Measurements from ENCODE around the gene OXSR1.
"Not testable (repeated sequence)": the region's sequence is repeated elsewhere in the genome, so short reads cannot be mapped to it uniquely, and the experiment has no call there.

The OXSR1 gene

DNA sequence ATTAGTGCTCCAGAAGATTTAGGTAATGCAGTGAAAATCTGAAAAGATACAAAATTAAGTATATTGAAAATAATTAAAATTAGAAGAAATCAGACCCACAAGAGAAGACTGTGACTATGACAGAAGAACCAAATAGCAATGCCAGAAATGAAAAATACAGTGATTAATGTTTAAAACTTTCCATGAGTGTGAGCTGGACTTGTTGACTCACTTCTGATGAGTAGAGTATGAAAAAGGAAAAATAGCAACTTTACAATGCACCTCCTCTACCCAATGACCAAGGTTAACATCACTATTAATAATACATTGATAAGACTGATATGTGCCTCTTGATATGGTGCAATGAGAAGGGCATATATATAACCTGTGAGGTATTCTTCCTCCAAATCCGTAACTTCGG, 60.9 kb downstream of the OXSR1 start:
- DNase-seq (ENCODE audit: low read depth): no peak

DNA sequence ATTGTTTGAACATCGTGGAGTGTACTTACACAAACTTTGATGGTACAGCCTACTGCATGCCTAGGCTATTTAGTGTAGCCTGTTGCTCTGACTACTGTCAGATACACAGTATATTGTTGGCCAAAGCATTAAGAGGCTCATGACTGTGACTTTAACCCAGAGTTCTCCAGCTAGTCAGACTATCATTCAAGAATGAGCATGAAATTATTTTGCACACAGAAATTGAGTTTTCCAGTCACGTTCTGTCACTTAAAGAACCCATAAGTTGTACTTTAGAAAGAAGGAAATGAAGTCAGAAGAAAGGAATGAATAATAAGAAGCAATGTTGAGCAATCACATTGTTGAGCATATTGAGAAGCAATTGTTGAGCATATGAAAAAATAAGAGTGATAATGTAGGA, 62.7 kb downstream of the OXSR1 start:
- no peak for DNase-seq (ENCODE audit: low read depth)

- DNase-seq (ENCODE audit: low read depth): no peak
Measured at GRCh38 chr3:38229036-38229435, 63.7 kb downstream of the OXSR1 start.

- no peak for DNase-seq (ENCODE audit: low read depth)
Measured at GRCh38 chr3:38232701-38233100, 67.4 kb downstream of the OXSR1 start.

GRCh38 chr3:38235466-38235865, 70.1 kb downstream of the OXSR1 start:
- DNase-seq (ENCODE audit: low read depth): no peak

DNA sequence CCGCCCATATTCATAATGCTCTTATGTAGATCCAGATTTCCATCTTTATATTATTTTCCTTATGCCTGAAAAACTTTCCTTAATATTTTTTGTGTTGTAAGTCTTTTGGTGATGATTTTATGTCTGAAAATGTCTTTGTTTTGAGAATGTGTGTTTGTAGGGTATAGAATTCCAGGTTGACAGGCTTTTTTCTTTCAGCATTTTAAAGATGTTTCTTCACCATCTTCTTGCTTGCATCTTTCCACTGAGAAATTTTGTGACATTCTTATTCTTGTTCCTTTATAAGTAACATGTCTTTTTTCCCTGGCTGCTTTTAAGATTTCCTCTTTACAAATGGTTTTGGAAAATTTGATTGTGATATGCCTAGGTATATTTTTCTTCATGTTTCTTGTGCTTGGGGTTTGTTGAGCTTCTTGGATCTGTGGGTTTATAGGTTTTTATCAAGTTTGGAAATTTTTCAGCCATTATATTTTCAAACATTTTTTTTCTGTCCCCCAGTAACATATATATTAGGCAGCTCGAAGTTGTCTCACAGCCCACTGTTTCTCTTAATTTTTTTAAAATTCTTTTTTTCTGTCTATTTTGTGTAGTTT, 73.2 kb downstream of the OXSR1 start:
- DNase-seq (ENCODE audit: low read depth): no peak

DNA sequence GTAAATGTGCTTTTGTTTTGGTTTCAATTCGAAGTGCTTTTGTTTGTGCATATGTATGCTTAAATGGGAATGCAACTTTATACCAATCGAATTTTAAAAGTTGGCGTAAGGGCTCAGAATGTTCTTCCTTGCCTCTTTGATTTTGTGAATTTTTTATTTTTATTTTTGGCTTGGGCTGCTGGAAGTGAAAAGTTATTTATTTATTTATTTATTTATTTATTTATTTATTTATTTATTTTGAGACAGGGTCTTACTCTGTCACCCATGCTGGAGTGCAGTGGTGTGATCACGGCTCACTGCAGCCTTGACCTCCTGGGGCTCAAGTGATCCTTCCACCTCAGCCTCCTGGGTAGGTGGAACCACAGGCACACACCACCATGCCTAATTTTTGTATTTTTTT, 77.5 kb downstream of the OXSR1 start:
- DNase-seq (ENCODE audit: low read depth): not testable (repeated sequence)

DNA sequence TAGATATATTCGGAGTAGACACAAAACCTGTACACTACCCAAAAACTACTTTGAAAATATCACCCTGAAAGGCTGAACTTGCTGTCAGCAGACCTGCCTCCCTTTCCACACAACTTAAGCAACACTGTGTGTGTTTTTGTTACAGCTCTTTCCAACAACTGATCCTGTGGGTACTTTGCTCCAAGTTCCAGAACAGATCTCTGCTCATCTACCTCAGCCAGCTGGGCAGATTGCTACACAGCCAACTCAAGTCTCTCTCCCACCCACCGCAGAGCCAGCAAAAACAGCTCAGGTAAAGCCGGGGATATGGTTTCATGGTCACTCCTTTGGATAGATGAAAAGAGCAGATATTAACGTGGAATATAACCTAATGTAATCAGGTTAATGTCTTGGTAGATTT, 80.6 kb downstream of the OXSR1 start:
- no peak for DNase-seq (ENCODE audit: low read depth)

GRCh38 chr3:38247366-38248035, 82.2 kb downstream of the OXSR1 start:
- DNase-seq (ENCODE audit: low read depth): no peak

- DNase-seq (ENCODE audit: low read depth): no peak
Measured at GRCh38 chr3:38250198-38250597, 84.9 kb downstream of the OXSR1 start.

- DNase-seq (ENCODE audit: low read depth): no peak
Measured at GRCh38 chr3:38251197-38251596, 85.9 kb downstream of the OXSR1 start.

- no peak for DNase-seq (ENCODE audit: low read depth)
Measured at GRCh38 chr3:38253704-38254103, 88.4 kb downstream of the OXSR1 start.

DNA sequence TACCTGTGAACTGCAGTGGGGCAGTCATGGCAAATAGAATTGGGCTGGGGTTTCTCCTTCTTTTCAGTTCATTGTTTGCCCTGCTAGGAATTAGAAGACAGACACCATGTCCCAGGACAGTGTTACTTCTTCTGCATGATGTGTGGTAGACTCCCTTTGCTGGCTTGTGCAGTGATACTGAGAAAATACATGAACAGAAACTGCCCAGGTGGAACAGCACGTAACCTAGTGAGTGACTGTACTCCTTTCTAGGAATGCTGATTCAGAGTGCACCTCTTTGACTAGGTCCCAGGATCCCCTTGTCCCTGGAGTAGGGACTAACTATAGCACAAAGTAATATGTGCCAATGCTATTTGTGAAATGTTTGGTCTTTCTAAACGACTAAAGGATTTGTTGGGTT, 89.5 kb downstream of the OXSR1 start:
- no peak for DNase-seq (ENCODE audit: low read depth)

GRCh38 chr3:38255627-38256026, 90.3 kb downstream of the OXSR1 start:
- no peak for DNase-seq (ENCODE audit: low read depth)

GRCh38 chr3:38257583-38257982, 92.2 kb downstream of the OXSR1 start:
- no peak for DNase-seq (ENCODE audit: low read depth)

DNA sequence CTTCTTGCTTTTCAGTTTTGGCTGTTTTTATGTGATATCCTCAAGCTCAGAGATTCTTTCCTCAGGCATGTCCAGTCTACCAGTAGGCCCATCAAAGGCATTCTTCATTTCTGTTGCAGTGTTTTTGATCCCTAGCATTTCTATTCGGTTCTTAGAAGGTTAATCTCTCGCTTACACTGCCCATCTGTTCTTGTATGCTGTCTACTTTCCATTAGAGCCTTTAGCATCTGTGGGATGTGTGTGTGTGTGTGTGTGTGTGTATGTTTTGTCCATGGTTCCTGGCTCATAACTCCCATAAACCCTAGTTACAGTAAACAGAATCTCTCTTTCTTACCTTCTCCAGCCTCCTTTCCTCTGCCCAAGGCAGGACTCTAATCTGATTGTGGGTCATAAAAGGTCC, 95.1 kb downstream of the OXSR1 start:
- DNase-seq (ENCODE audit: low read depth): no peak

- DNase-seq (ENCODE audit: low read depth): no peak
Measured at GRCh38 chr3:38264353-38264771, 99.0 kb downstream of the OXSR1 start.

GRCh38 chr3:38264779-38265178, 99.4 kb downstream of the OXSR1 start:
- DNase-seq (ENCODE audit: low read depth): no peak

DNA sequence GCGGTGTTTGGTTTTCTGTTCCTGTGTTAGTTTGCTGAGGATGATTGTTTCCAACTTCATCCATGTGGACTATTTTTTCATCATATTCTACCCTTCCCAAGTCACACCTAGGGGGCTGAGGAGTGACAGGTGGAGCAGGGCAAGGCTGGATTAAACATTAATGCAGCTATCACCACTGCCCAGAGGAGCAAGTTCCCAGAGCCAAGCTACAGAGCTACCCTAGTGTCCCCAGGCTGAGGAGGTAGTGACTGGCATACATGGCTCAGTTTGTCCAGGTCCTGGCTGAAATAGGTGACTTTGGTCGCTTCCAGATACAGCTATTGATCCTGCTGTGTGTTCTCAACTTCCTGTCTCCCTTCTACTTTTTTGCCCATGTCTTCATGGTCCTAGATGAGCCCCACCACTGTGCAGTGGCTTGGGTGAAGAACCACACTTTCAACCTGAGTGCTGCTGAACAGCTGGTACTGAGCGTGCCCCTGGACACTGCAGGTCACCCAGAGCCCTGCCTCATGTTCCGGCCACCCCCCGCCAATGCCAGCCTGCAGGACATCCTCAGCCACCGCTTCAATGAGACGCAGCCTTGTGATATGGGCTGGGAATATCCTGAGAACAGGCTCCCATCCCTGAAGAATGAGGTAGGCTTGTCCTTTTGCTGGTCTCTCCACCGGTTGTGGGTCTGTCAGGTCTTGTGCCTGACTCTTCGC, 100.4 kb downstream of the OXSR1 start, which contains the start of gene SLC22A13:
SLC22A13 (plus strand) TSS at position 209 of the 704 bp plus-strand sequence; CDS start at position 258, 49 bp downstream.
- no peak for DNase-seq (ENCODE audit: low read depth)

GRCh38 chr3:38266810-38267209, 101.5 kb downstream of the OXSR1 start:
- no peak for DNase-seq (ENCODE audit: low read depth)

- no peak for DNase-seq (ENCODE audit: low read depth)
Measured at GRCh38 chr3:38267662-38268061, 102.3 kb downstream of the OXSR1 start.

GRCh38 chr3:38268087-38268486, 102.8 kb downstream of the OXSR1 start:
- DNase-seq (ENCODE audit: low read depth): no peak

DNA sequence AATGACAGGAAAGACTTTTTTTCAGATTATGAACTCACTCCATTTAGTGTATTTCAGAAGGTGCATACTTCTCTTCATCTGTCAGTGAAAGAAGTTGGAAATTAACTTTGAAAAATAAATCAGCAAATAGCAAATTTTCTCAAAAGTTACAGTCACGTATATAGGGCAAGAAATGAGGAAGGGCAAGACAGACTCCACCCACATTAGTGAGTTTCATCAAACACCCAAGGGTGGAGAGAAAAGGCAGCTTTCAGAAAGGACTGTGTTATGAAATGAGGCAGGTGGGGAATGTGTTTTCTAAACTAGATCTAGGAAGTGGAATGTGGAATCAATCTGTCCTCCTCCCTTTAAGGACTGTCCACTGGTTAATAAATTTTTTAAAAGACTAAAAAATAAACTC, 103.2 kb downstream of the OXSR1 start:
- no peak for DNase-seq (ENCODE audit: low read depth)

All from activated T-cell treated with anti-CD3 and anti-CD28 coated beads for 1 hour (primary cell).